ENCODE data around the gene SLC51A.
"Not testable (repeated sequence)": the region's sequence is repeated elsewhere in the genome, so short reads cannot be mapped to it uniquely, and the experiment has no call there.

The SLC51A gene

GRCh38 chr3:196227629-196228493, 11.5 kb downstream of the SLC51A start:
- no peak for DNase-seq
- in situ Hi-C loops (cut with MboI; ENCODE audit: low pct_unique_long_range_greater_than_20kb, low sequenced_read_pairs), result no loop called here

- in situ Hi-C loops (cut with MboI; ENCODE audit: low pct_unique_long_range_greater_than_20kb, low sequenced_read_pairs), result no loop called here
- DNase-seq, result no peak
Observed at GRCh38 chr3:196232154-196232881, 16.0 kb downstream of the SLC51A start.

GRCh38 chr3:196232882-196233251, 16.5 kb downstream of the SLC51A start:
- in situ Hi-C loops (cut with MboI; ENCODE audit: low pct_unique_long_range_greater_than_20kb, low sequenced_read_pairs), result no loop called here
- no peak for DNase-seq

GRCh38 chr3:196235452-196236122, 19.3 kb downstream of the SLC51A start:
- in situ Hi-C loops (cut with MboI; ENCODE audit: low pct_unique_long_range_greater_than_20kb, low sequenced_read_pairs), result no loop called here
- peak; percentile 51 for DNase-seq

GRCh38 chr3:196236223-196236622, 19.9 kb downstream of the SLC51A start:
- no peak for DNase-seq

GRCh38 chr3:196237203-196237602, 20.9 kb downstream of the SLC51A start:
- DNase-seq, result no peak
- in situ Hi-C loops (cut with MboI; ENCODE audit: low pct_unique_long_range_greater_than_20kb, low sequenced_read_pairs), result no loop called here

More at GRCh38 chr3:196236223-196236622, 19.9 kb downstream of the SLC51A start:
- in situ Hi-C loops (cut with MboI; ENCODE audit: low pct_unique_long_range_greater_than_20kb, low sequenced_read_pairs), result no loop called here

- no peak for DNase-seq
Observed at GRCh38 chr3:196238612-196239560, 22.6 kb downstream of the SLC51A start.

GRCh38 chr3:196240424-196240823, 24.1 kb downstream of the SLC51A start:
- in situ Hi-C loops (cut with MboI; ENCODE audit: low pct_unique_long_range_greater_than_20kb, low sequenced_read_pairs), result no loop called here

More at GRCh38 chr3:196238612-196239560, 22.6 kb downstream of the SLC51A start:
- in situ Hi-C loops (cut with MboI; ENCODE audit: low pct_unique_long_range_greater_than_20kb, low sequenced_read_pairs), result no loop called here

GRCh38 chr3:196241704-196242103, 25.4 kb downstream of the SLC51A start:
- in situ Hi-C loops (cut with MboI; ENCODE audit: low pct_unique_long_range_greater_than_20kb, low sequenced_read_pairs), result no loop called here
- no peak for DNase-seq

More at GRCh38 chr3:196240424-196240823, 24.1 kb downstream of the SLC51A start:
- DNase-seq, result no peak

GRCh38 chr3:196244166-196244565, 27.8 kb downstream of the SLC51A start:
- DNase-seq; in situ Hi-C loops (cut with MboI; ENCODE audit: low pct_unique_long_range_greater_than_20kb, low sequenced_read_pairs): not testable (repeated sequence)

GRCh38 chr3:196246612-196247308, 30.4 kb downstream of the SLC51A start:
- in situ Hi-C loops (cut with MboI; ENCODE audit: low pct_unique_long_range_greater_than_20kb, low sequenced_read_pairs), result no loop called here
- DNase-seq, result no peak

GRCh38 chr3:196251918-196252317, 35.6 kb downstream of the SLC51A start:
- no peak for DNase-seq
- in situ Hi-C loops (cut with MboI; ENCODE audit: low pct_unique_long_range_greater_than_20kb, low sequenced_read_pairs), result no loop called here

- no peak for DNase-seq
- in situ Hi-C loops (cut with MboI; ENCODE audit: low pct_unique_long_range_greater_than_20kb, low sequenced_read_pairs), result no loop called here
Observed at GRCh38 chr3:196254376-196255283, 38.3 kb downstream of the SLC51A start.

GRCh38 chr3:196255776-196256175, 39.4 kb downstream of the SLC51A start:
- no peak for DNase-seq
- in situ Hi-C loops (cut with MboI; ENCODE audit: low pct_unique_long_range_greater_than_20kb, low sequenced_read_pairs), result no loop called here

- in situ Hi-C loops (cut with MboI; ENCODE audit: low pct_unique_long_range_greater_than_20kb, low sequenced_read_pairs), result no loop called here
- DNase-seq, result no peak
Observed at GRCh38 chr3:196260784-196261183, 44.5 kb downstream of the SLC51A start.

- in situ Hi-C loops (cut with MboI; ENCODE audit: low pct_unique_long_range_greater_than_20kb, low sequenced_read_pairs), result no loop called here
Observed at GRCh38 chr3:196263819-196264218, 47.5 kb downstream of the SLC51A start.

More at GRCh38 chr3:196263819-196264218, 47.5 kb downstream of the SLC51A start:
- DNase-seq, result no peak
